GM12872 (cell line): Measurements from ENCODE around the gene FOXO4.

Experiments used
- CTCF ChIP-seq: IDR thresholded peaks from 3 replicates; pipeline ENCODE4 v1.5.1; 2011; ENCODE audit warnings: low read depth, mild to moderate bottlenecking, low read length, moderate library complexity; ENCODE audit not compliant: insufficient read depth

Gene FOXO4, protein sequence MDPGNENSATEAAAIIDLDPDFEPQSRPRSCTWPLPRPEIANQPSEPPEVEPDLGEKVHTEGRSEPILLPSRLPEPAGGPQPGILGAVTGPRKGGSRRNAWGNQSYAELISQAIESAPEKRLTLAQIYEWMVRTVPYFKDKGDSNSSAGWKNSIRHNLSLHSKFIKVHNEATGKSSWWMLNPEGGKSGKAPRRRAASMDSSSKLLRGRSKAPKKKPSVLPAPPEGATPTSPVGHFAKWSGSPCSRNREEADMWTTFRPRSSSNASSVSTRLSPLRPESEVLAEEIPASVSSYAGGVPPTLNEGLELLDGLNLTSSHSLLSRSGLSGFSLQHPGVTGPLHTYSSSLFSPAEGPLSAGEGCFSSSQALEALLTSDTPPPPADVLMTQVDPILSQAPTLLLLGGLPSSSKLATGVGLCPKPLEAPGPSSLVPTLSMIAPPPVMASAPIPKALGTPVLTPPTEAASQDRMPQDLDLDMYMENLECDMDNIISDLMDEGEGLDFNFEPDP

DNA sequence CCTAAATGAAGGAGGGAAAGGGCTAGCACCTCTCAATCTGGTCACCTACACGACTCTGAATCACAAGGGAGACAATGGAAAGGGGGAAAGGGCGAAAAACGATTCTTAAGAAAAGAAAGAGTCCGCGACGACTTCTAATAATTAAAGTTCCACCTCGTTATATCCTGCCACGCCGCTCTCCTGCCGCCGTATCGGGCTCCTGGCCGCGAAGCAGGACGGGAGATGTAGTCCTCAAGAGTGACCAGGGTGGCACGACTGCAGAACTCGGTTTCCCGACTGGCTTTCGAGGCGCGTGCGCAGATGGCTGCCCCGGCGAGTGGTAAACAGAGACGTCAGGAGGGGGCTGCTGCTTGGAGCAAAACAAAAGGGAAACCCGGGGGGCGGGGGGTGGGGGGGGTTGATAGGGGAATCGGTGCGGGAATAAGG is at the start of gene FOXO4:
TSS of gene FOXO4 (plus strand) at position 297 of the 426 bp plus-strand sequence. CDS start 678 bp downstream, outside the sequence.
- no peak for TF ChIP-seq CTCF

- TF ChIP-seq CTCF: no peak
Observed at GRCh38 chrX:71052721-71053120, 42.9 kb upstream of the FOXO4 start.

DNA sequence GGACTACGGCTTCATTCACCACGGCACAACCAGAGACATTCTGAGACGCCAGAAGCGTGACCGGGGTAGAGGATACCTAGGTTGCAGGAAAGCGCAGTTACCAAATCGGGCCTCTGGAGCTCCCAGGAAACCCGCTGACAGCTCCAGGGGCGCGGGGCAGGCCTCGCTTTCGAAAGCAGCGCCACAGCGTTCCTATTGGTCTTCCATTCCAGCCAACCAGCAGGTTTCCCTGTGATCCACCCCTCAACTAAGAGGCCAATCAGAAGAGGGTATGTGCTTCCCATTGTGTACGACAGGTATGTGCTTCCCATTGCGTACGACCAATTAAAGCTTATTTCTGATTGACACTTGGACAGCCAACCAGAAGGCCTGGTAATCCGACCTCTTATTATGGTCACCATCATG is 42.4 kb upstream of the FOXO4 start:
- no peak for TF ChIP-seq CTCF

DNA sequence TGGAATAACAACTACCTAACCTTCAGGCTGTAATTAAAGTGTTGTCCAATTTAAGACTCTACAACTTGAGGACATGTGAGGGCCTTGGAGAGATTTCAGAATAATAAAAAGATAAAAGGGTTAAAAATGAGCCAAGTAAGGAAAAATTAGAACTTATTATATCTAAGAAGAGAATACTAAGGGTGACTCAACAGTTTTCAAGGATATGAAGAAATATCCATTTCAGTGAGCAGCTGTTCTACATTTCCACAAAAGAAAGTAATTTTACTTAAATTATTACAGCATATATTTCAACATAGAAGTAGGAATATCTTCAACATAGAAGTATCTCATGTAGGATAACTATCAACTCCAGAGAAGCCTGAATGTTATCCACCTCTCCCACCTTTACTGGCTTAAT is 38.8 kb upstream of the FOXO4 start:
- no peak for TF ChIP-seq CTCF

- TF ChIP-seq CTCF: no peak
Observed at GRCh38 chrX:71057848-71058530, 37.7 kb upstream of the FOXO4 start.

DNA sequence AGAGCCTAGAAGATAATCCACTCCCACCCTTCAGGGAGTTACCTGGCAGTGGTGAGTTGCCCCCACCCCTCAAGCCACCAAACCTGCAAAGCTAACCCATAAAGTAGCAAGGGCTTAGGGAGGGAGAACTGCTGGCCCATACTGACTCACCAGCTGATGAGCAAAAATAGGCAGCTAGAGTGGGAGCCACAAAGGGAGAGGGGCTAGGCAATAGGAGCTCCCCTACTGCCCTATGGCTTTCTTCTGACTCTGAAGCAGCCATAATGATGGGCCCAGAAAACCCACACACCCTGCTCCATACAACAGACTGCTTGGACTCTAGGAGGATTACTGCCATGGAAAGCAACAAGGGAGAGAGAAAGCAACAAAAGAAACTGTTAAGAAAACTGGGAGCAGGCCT is 35.5 kb upstream of the FOXO4 start:
- TF ChIP-seq CTCF: no peak

GRCh38 chrX:71067089-71067488 is 28.6 kb upstream of the FOXO4 start:
- TF ChIP-seq CTCF: no peak
